H54 (cell line): ENCODE data around the gene NPFF.

Experiments
- DNase-seq: peaks from one replicate; pipeline ENCODE4 v3.0.0; 2011; ENCODE audit warnings: low spot score, mixed read lengths; ENCODE audit not compliant: insufficient read length
- FAIRE-seq: peaks from 3 replicates; lab custom pipeline; 2011; peaks lifted over from hg19 to GRCh38; lab: Jason Lieb, UNC
- POLR2A ChIP-seq: IDR thresholded peaks from 2 replicates; pipeline ENCODE4 v1.6.1; 2011; ENCODE audit warnings: low read depth, mild to moderate bottlenecking, low read length

The NPFF gene

DNA sequence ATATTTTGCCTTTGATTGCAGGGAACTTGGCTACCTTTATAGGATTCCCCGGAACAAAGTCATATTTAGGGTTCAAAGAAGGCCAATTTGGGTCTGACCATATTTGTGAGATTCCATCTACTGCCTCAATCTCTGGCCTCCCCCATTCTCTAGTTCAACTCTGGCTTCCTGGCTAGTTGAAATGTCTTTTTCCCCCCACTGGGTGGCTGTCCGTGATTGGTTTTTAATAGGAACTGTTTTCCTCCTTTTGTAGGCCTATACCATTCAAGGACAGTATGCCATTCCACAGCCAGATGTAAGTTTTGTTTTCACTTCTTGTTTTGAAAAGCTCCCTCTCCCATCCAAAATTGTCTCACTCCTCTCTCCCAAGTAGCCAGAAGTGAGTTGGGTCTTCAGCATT is 41.6 kb downstream of the NPFF start:
- DNase-seq (no peak), FAIRE-seq (no peak)
- TF ChIP-seq POLR2A = no peak

DNA sequence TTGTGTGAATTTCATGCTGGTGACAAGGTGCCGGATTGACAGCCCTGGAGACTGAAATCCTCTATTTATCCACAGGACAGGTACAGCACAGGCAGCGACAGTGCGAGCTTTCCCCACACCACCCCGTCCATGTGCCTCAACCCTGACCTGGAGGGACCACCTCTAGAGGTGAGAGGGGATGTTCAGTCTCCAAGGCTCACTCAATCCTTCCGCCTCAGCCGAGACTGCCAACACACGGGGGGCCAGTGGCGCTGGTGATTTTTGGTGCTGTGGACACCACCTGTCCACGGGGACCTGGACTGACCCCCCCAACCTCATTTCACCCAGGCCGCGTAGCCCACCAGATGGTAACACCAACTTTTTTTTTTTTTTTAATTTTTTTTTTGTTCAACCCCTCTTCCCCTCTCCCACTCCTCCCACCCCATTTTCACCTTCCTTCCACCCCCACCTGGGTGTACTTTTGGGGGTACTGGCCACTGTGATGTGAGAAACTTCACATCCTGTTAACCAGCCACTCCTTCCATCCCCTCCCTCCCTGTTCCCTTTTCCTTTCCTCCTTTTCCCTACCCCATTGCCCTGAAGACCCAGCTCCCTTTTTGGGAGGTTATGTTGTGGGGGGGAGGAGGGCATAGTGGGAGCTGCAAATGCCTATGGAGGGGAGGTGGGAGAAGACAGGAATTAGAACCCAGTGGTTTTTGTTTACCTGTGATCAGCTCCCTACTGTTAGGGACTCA is 42.4 kb downstream of the NPFF start:
- no peak for FAIRE-seq
- no peak for DNase-seq
- TF ChIP-seq POLR2A = no peak

DNA sequence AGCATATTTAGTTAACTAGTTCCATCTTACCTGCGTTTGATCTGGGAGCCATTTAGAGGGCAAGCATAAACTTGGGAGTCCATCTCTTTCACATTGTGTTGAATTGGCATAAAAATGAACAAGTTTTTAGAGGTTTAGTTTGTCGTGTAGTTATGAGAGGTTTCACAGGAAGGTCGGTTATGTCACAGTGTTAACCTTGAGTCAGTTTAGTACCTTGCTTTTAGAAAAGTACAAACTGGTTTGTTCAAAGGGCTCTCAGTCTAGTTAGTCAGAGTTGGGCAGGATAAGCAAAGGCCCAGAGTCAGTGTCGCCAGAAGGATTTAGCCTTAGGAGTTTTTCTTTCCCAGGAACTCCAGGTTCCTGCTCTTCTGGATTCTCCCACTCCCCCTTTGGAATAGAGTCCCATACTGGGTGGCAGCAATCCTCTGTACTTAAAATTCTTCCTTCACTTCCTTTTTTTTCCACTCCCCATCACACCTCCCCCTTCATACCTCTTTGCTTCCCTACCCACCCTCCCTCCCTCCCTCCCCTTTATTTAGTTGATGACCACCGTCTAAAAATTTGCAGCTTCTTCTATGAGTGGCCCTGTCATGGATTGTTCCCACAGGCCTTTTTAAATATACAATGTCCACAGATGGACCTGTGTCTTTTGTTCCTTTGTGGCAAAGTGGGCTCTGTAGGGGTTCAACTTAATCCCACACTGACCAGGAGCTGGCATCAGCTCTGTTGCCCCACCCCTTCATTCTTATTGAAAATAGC is 43.3 kb downstream of the NPFF start:
- no peak for TF ChIP-seq POLR2A
- FAIRE-seq = no peak

DNA sequence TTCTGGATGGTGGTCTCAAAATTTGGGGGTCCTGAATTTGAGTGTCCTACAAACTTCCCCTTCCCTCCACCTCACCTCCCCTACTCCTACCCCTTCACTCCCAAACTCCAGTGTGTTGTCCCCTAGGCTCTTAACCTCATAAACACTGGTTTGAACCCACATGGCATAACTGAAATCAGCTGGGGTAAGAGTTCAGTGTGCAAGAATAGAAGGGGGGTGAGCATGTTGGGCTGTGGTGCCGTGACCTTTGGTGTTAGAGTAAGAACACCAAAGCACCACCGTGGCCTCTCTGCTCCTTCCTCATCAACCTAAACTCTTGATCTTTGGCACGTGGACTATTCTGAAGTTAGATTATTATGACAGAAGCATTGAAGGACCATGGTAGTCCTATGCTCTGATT is 44.3 kb downstream of the NPFF start:
- no peak for TF ChIP-seq POLR2A
- DNase-seq (no peak), FAIRE-seq (no peak)

More for the DNA sequence above, 43.3 kb downstream of the NPFF start:
- DNase-seq = no peak

GRCh38 chr12:53461591-53461990 is 45.7 kb downstream of the NPFF start:
- no peak for TF ChIP-seq POLR2A
- no peak for DNase-seq
- FAIRE-seq = no peak

- no peak for TF ChIP-seq POLR2A
- no peak for FAIRE-seq
- no peak for DNase-seq
These were observed 46.2 kb downstream of the NPFF start for GRCh38 chr12:53461059-53461458.

DNA sequence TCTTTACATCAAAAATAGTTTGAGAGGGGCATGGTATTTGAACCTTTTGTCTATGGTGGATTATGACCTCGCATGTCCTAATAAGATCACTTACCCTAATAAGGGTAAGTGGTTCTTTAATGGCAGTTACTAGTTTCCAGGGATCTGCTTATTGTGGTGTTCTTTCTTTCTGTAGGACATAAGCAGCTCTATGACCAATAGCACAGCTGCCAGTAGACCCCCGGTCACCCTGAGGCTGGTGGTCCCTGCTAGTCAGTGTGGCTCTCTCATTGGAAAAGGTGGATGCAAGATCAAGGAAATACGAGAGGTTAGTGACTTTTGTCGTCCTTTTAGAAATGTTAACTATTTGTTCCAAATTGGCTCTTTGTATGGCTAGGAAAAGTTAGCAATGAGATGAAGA is 48.2 kb downstream of the NPFF start:
- no peak for FAIRE-seq
- TF ChIP-seq POLR2A = no peak
- no peak for DNase-seq
